Activated CD8-positive, alpha-beta memory T cell treated with anti-CD3 and anti-CD28 coated beads for 36 hours (primary cell): ENCODE measurements around the gene SLC47A1. TPM values are rescaled to one million over a fixed set of nuclear protein-coding genes. Genes with fewer than 3 reads are reported as not detected.
"Not testable (repeated sequence)": the region's sequence is repeated elsewhere in the genome, so short reads cannot be mapped to it uniquely, and the experiment has no call there.

Experiments
- CTCF ChIA-PET: fragments of 350-600 bp; sonication (Branson Sonifier 250); formaldehyde crosslinking; loops from one replicate; lab custom pipeline; 2021; ENCODE audit warnings: antibody characterized with exemption; lab: Charles Lee
- POLR2A ChIA-PET: fragments of 350-600 bp; sonication (Branson Sonifier 250); formaldehyde crosslinking; loops from one replicate; lab custom pipeline; 2021; ENCODE audit warnings: antibody characterized with exemption; lab: Charles Lee
- total RNA-seq, 2 experiments: library from RNA; stranded (reverse); gene quantifications; one replicate each; pipeline ENCODE4 v1.2.3, GENCODE V29; 2021

The SLC47A1 gene
- total RNA-seq, 2 experiments from 2014 or later, result 0.27 to 0.30 TPM

GRCh38 chr17:19579867-19580565, 46.4 kb downstream of the SLC47A1 start:
- CTCF ChIA-PET, result interaction anchor here (0.6 kb wide), 1 partner anchor 66 kb away, joined by 3 read pairs; no protein-coding TSS in a partner anchor
- POLR2A ChIA-PET, result no interaction called here

DNA sequence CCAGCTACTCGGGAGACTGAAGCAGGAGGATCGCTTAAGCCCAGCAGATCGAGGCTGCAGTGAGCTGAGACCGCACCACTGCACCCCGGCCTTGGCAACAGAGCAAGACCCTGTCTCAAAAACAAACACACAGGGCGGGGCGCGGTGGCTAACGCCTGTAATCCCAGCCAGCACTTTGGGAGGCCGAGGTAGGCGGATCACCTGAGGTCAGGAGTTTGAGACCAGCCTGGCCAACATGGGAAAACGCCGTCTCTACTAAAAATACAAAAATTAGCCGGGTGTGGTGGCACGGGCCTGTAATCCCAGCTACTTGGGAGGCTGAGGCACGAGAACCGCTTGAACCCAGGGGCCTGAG, 46.9 kb downstream of the SLC47A1 start:
- CTCF ChIA-PET, POLR2A ChIA-PET: not testable (repeated sequence)

GRCh38 chr17:19582152-19582551, 48.5 kb downstream of the SLC47A1 start:
- CTCF ChIA-PET, POLR2A ChIA-PET: not testable (repeated sequence)

DNA sequence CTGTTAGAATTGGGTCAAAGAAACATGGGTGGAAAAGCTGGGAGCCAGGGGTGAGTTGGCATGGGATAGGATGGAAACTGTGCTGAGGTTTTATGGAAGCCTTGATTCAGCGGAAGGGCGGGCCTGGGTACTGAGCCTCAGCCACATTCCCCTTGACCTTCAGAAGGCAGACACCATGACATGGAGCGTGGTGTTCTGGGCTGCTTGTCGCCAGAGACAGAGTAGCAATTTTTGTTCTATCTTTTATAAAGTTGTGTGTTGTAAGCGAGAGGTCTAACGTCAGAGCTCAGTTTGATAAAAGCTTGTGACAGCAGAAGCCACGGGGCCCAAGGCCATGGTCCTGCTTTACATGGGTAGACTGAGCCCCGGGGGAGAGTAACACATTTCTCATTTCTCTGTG, 50.2 kb downstream of the SLC47A1 start:
- ChIA-PET POLR2A (no interaction called here), CTCF (interaction anchor here (0.6 to 1.5 kb wide), 2 partner anchors 179 to 1573 kb away, joined by 3 read pairs; no protein-coding TSS in a partner anchor)

GRCh38 chr17:19590451-19590850, 56.8 kb downstream of the SLC47A1 start:
- ChIA-PET POLR2A (no interaction called here), CTCF (no interaction called here)

DNA sequence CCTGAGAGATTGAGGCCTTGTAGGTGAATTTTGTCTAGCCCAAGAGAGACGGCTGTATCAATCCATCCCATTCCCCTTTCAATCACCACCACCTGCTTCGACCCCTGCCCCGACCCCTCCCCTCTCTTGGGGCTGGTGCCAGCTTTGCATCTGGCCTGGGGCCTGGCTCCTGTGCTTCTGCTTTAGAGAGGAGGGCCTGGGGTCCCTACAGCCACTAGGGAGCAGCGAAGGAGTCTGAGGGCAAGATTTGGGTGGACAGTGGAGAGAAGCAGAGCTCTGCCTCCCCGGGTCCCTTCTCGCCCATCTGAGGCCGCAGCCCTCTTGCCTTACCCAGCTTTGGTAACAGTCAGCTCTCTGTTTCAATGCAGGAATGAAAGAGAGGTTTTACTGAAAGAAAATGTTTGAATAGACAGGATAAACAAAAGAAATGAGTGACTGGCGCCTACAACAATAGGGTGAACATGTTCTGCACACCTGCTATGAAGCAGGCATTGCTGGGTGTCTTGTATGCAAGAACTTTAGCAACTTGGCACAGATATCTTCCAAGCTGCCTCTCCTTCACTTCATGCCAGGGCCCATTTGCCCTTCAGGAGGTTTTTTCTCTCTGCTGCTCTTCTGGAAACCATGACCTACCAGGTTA, 57.4 kb downstream of the SLC47A1 start:
- CTCF ChIA-PET, result no interaction called here
- POLR2A ChIA-PET, result no interaction called here

GRCh38 chr17:19592316-19592715, 58.7 kb downstream of the SLC47A1 start:
- POLR2A ChIA-PET, result no interaction called here
- CTCF ChIA-PET, result no interaction called here

DNA sequence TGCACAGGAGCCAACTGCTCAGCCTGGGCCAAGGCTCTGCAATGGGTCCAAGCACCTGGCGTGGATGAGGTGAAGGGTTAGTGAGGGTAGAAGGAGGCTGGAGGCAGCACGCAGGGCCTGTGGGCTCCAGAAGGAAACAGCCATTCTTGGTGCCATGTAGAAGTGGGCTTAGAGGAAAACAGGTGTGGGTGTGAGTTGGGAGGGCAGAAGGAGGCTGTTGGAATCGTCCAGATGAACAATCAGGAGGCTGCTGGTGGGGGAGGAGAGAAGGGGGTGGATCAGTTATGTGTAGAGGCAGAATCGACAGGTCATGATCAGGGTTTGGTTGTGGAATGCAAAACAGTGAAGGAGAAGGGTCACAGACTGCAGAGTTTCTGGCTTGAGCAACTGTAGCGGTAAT, 63.2 kb downstream of the SLC47A1 start:
- POLR2A ChIA-PET, result no interaction called here
- CTCF ChIA-PET, result no interaction called here

GRCh38 chr17:19610311-19610710, 76.7 kb downstream of the SLC47A1 start:
- ChIA-PET POLR2A (no interaction called here), CTCF (no interaction called here)

GRCh38 chr17:19610879-19611278, 77.2 kb downstream of the SLC47A1 start:
- CTCF ChIA-PET, result no interaction called here
- POLR2A ChIA-PET, result no interaction called here

DNA sequence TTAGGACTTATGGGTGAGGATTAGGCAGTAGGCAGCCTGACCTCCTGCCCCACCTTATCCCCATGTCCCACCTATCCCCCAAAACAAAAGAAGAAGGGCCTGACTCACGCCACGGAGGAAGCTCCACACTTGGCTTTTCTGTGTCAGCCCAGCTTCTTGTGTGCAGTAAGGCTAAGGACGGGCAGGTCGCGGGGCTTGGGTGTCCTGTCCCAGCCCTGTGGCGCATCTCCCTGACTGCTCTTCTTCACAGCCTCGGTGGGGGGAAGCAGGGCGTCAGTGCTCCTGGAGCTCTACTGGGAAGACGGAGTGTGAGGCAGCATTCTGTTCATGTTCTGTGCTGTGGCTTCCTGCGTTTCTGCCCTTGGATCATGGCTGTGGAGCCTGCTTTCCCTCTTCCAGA, 80.3 kb downstream of the SLC47A1 start:
- CTCF ChIA-PET, result interaction anchor here (0.6 kb wide), 1 partner anchor 324 kb away, joined by 3 read pairs; no protein-coding TSS in a partner anchor
- POLR2A ChIA-PET, result no interaction called here

DNA sequence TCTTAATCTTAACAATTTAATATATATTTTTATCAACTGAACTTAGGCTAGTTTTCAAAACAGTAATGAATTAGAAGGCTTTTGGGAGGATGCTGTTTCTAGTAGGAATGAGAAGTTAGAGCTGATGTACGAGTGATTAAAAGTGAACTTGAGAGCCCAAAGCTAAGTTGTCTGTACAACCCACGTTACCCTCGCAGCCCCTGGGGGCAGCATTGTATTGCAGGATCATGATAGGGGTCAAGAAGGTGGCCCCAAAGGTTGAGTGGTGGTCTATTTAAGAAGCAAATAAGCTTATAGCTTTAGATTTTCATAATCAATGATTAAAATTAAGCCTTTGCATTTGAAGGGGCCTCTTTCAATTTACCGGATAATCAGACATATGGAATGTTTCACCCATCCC, 81.2 kb downstream of the SLC47A1 start:
- POLR2A ChIA-PET, result no interaction called here

DNA sequence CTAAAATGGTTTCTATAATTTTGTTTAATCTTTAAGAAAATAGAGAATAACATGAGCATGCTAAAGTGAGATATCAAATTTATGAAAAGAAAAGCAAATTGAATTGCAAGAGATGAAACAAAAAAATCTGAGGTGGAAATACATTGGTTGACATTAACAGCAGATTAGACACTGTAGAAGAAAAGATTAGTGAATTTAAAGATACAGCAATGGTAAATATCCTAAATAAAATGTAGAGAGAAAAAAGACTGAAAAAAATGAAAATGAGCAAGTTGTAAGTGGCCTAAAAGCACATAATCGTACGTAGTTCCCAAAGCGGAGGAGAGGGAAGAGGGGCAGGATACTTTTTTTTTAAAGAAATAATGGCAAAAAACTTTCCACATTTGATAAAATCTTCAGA, 84.4 kb downstream of the SLC47A1 start:
- POLR2A ChIA-PET, result no interaction called here
- CTCF ChIA-PET, result interaction anchor here (0.7 kb wide), 1 partner anchor 45 kb away, joined by 3 read pairs; no protein-coding TSS in a partner anchor

More for the DNA sequence above, 81.2 kb downstream of the SLC47A1 start:
- CTCF ChIA-PET, result no interaction called here

DNA sequence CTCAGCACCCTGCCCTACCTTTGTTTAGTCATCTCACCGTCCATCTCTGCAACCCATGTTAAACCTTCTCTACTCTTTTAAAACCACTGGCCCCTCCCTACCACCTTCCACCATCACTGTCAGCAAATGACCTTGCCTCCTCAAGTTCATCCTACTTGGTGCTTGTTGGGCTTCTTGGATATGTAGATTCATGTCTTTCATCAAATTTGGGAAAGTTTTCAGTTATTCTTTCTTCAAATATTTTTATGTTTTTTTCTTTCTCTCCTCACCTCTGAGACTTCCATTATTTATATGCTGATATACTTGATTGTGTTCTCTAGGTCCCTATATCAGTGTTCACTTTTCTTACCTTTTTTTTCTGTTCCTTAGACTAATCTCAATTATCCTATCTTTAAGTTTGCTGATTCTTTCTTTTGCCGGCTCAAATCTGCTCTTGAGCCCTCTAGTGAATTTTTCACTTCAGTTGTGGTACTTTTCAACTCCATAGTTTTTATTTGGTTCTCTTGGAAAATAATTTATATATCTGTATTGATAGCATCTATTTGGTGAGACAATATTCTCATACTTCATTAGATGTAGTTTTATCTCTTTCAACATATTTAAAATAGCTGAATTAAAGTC, 86.2 kb downstream of the SLC47A1 start:
- CTCF ChIA-PET, result no interaction called here
- POLR2A ChIA-PET, result no interaction called here

DNA sequence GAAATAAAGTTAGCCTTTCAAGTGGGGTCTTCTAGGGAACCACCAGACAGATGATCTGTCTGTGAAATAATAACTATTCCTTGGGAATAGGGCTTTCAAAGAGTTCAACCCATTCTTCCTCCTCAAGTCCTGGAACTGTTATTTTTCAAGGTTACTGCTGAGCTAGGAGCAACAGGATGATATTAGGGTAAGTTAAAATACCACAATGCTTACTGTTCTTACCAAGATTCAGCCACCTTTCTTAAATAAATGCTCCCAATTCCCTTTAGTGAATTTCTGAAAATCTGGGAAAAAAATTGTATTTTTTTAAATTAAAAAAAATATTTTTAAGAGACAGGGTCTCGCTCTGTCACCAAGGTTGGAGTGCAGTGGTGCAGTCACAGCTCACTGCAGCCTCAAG, 88.0 kb downstream of the SLC47A1 start:
- CTCF ChIA-PET, result no interaction called here
- POLR2A ChIA-PET, result no interaction called here

- POLR2A ChIA-PET, result no interaction called here
- CTCF ChIA-PET, result no interaction called here
Measured at GRCh38 chr17:19626079-19626478, 92.4 kb downstream of the SLC47A1 start.

Other genes with a start within 250 kb of the SLC47A1 start
- 1 to 10 TPM; 7.5 to 9.2 TPM for gene B9D1, start 171.1 kb upstream of the SLC47A1 start, total RNA-seq
- gene MAPK7, start 155.4 kb upstream of the SLC47A1 start, total RNA-seq, result 10 to 100 TPM; 18.5 to 19.1 TPM
- not detected for gene MFAP4, start 146.7 kb upstream of the SLC47A1 start, total RNA-seq
- gene RNF112, start 122.6 kb upstream of the SLC47A1 start, total RNA-seq, result under 1 TPM; 0.06 to 0.27 TPM
- 10 to 100 TPM; 20.8 to 26.7 TPM for gene ALDH3A2, start 114.9 kb downstream of the SLC47A1 start, total RNA-seq
- gene SLC47A2, start 182.7 kb downstream of the SLC47A1 start, total RNA-seq, result not detected
- not detected for gene ALDH3A1, start 214.4 kb downstream of the SLC47A1 start, total RNA-seq